ELF-1 (cell line): ENCODE results near the gene HECW1.

Source experiments
- DNase-seq: peaks from one replicate; pipeline ENCODE4 v3.0.0-alpha.2; 2016; ENCODE audit warnings: low read depth, low spot score

HECW1 gene

DNA sequence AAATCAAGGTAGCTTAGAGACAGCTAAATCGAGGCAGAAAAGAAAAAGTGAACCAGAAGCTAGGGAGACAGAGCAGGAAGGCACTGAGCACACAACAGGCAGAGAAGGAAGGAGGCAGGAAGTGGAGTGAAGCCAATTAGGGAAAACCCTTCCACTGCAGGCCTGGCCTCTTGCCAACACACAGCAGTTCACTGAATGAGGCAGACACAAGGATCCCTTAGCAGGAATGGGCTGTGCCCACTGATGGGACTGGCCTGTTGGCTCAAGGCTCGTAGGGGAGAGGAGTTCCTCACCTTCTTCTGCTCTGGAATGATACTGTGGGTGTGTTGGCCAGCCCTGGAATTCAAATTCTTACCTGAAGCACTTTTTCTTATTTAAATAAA lies 250.2 kb downstream of the HECW1 start:
- no peak for DNase-seq

DNA sequence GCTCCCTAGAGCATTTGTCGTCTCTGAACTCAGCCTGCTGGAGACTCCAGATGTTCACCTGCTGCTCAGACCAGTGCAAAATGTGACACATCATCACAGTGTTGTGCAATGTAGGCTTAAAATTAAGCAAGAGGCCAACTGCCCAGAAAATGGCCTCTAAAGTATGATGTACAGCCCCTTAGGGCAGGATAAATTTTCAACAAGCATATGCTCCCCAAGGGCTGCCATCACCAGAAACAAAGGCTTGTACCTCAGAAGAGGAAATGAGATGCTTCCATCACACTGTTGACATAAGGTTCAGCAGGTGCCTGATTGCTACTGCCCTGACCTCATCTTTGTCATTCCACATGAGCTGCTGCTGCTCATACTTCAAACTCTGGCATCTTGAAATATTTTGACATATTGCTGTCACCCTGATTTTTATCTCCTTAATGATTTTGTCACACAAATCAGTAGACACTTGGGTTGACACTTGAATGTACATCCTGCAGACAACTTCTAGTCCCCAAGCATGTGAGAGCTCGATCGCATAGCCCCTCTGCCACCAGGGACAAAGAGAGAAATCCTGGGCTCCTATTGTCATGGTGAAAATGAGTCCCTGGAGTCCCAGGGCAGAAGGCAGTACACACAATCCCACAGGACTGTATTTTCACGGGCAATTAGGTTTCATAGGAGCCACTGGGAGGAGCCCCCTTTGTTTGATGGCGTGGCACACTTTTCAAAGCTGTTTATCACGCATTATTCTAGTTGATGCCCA lies 250.8 kb downstream of the HECW1 start:
- no peak for DNase-seq

DNA sequence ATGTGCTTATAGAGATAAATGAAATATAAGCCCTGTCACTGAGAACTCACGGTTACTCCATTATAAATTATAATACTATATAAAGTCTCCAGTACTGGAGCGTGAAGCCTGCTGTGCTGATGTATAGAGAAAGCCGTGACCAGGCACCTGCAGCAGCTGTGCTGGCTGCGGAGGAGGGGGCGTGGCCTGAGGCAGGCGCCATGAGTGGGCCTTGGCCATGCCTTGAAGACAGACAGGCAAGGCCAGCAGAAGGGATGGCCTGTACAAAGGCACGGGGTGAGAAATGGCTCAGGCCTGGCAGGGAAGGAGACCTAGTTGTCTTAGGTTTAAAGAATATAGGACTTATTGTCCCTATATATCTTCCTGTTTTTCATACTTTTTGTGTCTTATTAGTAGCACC lies 251.9 kb downstream of the HECW1 start:
- no peak for DNase-seq

GRCh38 chr7:43372676-43373355 lies 260.4 kb downstream of the HECW1 start:
- DNase-seq: no peak

GRCh38 chr7:43377196-43377960 lies 264.9 kb downstream of the HECW1 start:
- DNase-seq: no peak

GRCh38 chr7:43379210-43379609 lies 266.8 kb downstream of the HECW1 start:
- no peak for DNase-seq

DNA sequence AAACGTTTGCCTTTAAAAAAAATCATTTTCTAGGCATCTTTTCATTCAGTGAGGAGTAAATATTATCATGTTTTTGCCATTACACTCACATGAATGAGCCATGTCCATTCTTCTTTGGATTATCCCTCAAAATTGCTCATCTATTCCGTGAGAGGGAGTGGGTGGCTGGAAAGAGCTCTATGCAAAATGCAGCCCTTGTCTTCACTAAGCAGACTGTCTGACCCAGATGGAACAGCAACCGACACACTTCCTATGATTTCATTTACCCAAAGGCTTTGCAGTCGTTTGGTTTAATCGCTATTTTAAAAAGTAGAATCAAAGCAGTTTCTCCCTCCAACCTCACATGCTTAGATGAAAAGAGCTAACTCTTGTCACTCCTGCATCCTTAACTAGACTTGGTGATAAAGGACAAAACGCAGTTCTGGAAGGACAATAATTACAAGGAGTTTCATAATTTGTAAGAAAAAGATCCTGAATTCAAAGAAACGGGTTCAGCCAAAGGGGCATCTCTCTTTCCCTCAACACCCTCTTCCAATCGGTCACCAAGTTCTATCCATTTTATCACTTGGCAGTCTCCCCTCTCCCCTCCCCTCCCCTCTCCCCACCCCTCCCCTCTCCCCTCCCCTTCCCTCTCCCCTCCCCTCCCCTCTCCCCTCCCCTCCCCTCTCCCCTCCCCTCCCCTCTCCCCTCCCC lies 272.3 kb downstream of the HECW1 start:
- no peak for DNase-seq

DNA sequence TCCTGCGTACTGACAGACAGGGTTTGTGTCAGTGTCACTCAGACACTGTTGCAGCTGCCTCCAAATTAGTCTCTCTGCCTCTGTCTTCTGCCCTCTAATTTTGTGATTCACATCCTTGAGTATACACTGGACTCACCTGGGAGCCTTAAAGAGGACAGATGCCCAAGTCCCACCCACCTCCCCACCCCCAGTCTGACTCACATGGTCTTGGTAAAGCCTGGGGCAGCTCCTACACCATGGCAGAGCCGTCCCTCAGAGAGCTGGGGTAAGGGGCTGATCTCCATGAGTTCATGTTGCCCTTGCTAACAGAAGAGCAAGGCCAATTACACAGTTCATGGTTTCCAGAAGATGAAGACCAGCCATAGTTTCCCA lies 272.8 kb downstream of the HECW1 start:
- DNase-seq: no peak

- DNase-seq: no peak
Measured at GRCh38 chr7:43385856-43386255, 273.4 kb downstream of the HECW1 start.

- DNase-seq: no peak
Measured at GRCh38 chr7:43387932-43388331, 275.5 kb downstream of the HECW1 start.

DNA sequence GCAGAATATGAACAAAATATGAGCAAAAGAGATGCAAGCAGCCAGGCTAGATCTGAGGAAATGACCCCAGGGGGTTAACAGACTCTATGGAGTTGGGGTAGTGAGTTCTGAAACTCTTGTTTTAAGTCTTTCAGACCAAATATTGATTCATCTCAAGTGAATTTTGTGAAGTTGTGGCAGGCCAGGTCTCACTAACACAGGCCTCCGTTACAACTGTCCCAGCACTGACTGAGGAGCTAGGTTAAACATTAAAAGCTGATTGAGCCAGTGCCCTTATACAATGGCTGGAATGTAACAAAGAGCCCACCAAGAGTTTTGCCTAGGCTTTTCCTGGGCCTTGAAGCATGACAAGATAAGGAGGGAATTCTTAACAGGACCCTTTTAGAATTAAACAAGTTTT lies 278.1 kb downstream of the HECW1 start:
- no peak for DNase-seq

GRCh38 chr7:43391518-43391917 lies 279.1 kb downstream of the HECW1 start:
- DNase-seq: no peak

DNA sequence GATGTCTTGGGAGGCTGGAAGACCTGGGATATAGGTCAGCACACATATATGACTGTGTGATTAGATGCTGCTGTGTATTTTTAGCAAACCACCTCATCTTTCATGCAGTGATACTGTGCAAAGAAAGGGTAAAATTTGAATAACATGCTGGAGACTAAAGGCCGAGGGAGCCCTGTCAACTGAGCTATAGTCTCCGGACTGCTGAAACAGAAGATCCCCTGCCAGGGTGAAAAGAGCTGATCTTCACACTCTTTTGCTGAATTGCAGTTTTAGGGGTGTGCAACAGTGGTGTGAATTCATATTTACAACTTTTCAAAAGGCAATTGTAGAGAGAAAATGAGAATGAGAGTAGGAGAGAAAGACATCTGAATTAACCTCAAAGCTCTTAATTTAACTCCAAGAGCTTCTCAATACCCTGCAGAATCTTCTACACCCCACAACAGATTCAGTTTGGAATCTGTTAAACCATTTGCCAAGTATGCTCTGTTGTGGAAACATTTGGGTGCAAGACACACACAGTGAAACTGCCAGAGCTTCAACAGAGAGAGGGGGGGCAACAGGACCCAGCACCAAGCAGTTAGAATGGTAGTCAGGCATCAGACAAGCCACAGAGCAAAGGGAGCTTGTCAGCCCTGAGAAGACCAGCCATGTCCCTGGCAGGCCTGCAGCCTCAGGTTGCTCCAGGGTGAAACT lies 280.3 kb downstream of the HECW1 start:
- DNase-seq: no peak

- DNase-seq: no peak
Measured at GRCh38 chr7:43394441-43395130, 282.1 kb downstream of the HECW1 start.

DNA sequence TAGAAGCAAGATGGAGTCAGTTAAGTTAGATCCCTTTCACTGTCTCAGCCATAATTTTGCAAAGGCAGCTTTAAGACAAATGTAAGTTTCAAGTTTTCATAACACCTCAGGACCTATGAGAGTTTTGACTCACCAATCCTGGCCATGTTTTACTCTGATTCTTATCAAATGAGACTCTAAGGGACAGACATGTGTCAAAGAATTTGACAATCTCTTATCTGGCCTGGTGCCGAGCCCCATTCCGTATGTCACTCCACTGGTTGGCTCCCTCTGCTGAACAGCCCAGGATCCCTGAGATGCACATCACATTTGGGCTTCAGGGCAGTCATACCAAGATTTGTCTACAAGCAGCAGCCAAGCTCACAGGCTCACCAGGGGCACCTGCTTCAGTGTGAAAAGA lies 282.9 kb downstream of the HECW1 start:
- DNase-seq: no peak

GRCh38 chr7:43396187-43396740 lies 283.8 kb downstream of the HECW1 start:
- no peak for DNase-seq

- DNase-seq: no peak
Measured at GRCh38 chr7:43398831-43399230, 286.4 kb downstream of the HECW1 start.

DNA sequence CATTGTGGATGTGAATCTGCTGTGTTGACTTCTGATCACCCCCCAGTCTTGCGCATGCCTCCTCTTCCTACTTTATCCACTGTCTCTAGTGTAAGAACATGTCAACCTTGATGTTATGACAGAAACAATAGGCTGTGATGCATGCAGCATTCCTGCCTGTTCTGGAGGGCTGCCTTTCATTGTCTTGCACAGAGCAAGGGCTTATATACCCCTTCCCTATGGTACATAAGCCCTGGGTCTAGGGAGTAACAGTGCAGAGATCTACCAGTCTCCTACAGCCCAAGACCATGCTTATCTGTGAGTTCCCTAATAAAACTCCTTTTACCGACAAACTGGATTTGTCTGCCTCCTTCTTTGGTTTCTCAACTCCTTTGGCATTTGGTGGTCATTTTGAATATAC lies 293.5 kb downstream of the HECW1 start:
- no peak for DNase-seq

DNA sequence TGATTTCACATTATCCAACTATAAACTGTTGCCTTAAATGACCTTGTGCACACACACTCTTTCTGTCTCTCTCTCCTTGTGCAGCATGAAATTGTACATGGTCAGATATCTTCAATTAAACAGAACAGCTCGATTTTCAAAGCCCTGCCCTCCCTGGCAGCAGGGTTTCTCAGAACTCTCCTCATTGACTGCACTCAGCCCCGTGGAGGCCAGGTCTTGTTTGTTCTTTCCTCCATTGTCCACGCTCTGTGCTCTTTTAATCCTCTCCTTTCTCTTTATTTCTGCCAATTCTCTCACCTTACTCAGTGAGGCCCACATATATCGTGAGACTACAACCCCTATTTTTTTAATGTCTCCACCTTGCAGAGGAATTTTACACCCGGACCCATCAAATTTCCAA lies 294.5 kb downstream of the HECW1 start:
- no peak for DNase-seq

GRCh38 chr7:43408981-43409380 lies 296.5 kb downstream of the HECW1 start:
- DNase-seq: no peak

DNA sequence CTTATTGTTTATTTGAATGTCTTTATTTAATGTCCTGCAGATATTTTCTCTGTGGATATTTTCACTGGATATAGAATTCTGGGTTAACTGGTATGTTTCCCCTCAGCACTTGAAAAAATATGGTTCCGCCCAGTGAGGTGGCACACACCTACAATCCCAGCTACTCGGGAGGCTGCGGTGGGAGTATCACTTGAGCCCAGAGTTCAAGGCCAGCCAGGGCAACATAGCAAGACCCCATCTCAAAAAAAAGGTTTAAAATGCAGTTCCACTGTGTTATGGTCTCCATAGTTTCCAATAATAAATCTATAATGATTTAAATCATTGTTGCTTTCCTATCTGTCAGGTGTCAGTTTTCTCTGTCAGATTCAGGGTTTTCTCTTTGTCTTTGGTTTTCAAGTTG lies 305.0 kb downstream of the HECW1 start:
- DNase-seq: no peak
